HG03097 (cell line): ENCODE measurements around the gene CKAP2.
"Not testable (repeated sequence)": the region's sequence is repeated elsewhere in the genome, so short reads cannot be mapped to it uniquely, and the experiment has no call there.

Experiments
- ATAC-seq: cut with Tn5 transposase; IDR thresholded peaks from one replicate; pipeline ENCODE4 v1.9.1; 2021; ENCODE audit not compliant: unreplicated experiment, low FRiP score

Gene CKAP2, protein sequence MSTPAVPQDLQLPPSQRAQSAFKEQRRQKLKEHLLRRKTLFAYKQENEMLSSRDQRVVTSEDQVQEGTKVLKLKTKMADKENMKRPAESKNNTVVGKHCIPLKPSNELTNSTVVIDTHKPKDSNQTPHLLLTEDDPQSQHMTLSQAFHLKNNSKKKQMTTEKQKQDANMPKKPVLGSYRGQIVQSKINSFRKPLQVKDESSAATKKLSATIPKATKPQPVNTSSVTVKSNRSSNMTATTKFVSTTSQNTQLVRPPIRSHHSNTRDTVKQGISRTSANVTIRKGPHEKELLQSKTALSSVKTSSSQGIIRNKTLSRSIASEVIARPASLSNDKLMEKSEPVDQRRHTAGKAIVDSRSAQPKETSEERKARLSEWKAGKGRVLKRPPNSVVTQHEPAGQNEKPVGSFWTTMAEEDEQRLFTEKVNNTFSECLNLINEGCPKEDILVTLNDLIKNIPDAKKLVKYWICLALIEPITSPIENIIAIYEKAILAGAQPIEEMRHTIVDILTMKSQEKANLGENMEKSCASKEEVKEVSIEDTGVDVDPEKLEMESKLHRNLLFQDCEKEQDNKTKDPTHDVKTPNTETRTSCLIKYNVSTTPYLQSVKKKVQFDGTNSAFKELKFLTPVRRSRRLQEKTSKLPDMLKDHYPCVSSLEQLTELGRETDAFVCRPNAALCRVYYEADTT

DNA sequence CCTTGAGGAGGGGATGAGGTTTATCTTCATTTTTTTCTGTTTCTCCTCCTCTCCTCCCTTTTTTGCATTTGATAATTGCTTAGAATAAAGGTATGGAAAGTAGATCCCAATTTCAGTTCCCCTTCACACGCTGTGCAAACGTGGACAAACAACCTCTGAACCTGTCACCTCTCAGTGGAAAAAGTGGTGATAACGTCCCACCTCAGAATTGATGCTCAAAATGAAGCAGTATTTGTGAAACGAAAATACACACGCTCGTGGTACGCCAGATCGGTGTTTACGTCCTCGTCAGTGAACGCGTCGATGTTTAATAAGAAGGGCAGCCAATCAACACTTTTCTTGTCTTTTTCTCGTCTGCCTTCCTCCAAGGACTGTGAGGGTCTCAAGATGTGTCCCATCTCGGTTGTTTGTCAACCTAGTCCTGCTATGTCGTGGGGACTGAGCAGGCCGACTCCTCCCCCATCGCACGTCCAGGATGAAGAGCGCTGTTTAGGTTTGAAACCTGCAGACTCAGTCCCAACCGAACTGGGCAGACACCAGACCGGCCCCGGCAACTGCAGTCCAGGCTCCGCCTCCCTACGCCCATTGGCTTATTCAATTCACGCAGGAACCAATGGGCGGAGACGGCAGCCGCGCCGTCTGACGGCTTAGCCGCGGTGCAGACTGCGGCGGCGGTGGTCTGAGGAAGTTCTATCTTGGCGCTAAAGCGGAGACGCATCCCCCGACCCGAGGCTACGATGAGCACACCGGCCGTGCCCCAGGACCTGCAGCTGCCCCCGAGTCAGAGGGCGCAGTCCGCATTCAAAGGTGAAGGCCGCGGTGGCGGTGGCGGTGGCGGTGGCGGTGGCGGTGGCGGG is at the start of gene CKAP2:
Gene CKAP2 (plus strand): TSS at position 659 of the 857 bp plus-strand sequence. CDS start 79 bp downstream, at position 738.
- ATAC-seq, result peak; percentile 72

DNA sequence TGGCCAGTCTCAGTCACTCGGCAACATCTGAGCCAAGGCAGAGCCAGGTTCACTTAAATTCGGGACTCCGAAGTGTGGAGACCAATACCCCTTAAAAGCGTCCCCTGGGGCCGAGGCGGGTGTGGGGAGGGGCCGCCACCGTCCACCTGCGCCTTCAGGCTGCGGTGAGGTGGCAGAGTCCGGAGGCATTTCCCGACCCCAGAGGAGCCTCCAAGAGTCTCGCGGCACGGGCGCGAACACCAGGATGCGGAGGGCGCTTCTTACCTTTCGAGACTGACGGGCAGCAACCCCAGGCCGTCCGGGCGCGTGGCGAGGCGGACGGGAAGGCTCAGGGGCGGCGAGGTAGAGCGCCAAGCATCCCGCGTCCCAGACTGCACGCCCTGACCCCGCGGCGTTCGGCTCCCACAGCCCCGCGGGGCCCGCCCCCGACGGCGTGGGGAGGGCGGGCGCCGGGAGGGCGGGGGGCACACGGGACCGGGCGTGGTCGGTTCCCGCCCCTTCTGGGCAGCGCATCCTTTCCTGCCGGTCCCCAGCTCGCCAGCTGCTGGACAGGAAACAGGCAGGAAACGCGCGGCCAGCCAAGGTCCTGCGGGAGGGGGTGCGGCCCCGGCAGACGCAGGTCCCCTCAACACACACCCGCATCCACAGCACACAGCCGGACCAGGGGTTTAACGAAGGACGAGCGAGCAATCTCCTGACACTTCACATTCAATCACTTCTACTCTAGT is 49.3 kb upstream of the CKAP2 start, which contains the start of gene THSD1:
Gene THSD1 (minus strand): TSS at position 406 of the 728 bp plus-strand sequence. CDS start 3,572 bp downstream, outside the sequence.
- ATAC-seq, result no peak

DNA sequence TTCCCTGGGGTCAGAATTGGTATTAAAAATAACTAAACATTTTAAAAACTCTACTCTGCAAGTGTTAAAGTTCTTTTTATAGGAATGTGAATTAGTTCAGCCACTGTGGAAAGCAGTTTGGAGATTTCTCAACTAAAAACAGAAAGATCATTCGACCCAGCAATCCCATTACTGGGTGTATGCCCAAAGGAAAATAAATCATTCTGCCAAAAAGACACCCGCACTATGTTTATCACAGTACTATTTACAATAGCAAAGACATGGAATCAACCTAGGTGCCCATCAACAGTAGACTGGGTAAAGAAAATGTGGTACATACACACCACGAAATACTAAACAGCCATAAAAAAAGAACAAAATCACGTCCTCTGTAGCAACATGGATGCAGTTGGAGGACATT is 48.6 kb upstream of the CKAP2 start:
- ATAC-seq, result no peak

DNA sequence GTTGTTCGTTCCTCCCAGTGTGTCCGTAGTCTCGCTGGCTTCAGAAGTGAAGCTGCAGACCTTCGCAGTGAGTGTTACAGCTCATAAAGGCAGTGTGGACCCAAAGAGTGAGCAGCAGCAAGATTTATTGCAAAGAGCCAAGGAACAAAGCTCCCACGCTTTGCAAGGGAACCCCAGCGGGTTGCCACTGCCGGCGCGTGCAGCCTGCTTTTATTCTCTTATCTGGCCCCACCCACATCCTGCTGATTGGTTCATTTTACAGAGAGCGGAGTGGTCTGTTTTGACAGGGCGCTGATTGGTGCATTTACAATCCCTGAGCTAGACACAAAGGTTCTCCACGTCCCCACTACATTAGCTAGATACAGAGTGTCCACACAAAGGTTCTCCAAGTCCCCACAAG is 47.8 kb upstream of the CKAP2 start:
- ATAC-seq, result not testable (repeated sequence)

DNA sequence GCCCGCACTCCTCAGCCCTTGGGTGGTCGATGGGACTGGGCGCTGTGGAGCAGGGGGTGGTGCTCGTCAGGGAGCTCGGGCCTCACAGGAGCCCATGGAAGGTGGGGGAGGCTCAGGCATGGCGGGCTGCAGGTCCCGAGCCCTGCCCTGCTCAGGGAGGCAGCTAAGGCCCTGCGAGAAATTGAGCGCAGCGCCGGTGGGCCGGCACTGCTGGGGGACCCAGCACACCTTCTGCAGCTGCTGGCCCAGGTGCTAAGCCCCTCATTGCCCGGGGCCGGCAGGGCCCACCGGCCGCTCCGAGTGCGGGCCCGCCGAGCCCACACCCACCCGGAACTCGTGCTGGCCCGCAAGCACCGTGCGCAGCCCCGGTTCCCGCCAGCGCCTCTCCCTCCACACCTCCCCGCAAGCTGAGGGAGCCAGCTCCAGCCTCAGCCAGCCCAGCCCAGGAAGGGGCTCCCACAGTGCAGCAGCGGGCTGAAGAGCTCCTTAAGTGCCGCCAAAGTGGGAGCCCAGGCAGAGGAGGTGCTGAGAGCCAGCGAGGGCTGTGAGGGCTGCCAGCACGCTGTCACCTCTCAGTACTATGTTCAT is 47.1 kb upstream of the CKAP2 start:
- ATAC-seq, result not testable (repeated sequence)

DNA sequence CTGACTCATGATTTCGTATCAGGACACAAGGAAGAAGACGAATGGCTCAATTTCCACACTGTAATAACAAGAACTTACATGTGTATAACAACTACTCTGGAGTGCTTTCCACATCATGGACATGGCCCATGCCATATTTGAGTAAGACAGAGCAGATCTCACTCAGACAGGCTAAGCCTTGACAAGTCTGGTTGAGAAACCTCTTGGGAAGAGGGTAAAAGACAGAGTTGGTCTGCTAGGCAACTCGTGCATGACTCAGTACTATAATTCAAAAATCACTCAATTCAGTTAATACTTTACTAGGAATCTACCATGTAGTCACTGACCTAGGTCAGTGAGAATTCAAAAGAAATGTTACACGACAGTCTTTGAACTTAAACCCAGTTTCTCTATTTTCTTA is 43.6 kb upstream of the CKAP2 start:
- ATAC-seq, result peak; percentile 97

DNA sequence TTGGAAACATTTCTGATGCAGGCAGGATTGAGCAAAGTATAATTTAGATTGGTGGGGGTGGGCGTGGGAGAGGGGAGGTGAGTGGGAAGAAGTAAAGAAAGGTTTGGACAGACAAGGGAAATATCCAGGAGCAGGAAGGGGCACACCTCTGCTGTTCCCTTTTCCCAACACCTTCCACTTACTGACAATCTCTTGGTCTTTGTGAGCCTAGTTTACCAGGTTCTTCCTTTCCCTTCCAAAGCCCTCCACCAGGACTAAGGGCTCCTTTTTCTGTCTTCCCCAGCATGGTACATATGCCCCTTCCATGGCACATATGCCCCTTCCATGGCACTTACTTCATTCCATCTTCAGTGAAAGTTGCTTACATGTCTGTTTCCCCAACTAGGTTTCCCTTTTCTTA is 43.1 kb upstream of the CKAP2 start:
- no peak for ATAC-seq

DNA sequence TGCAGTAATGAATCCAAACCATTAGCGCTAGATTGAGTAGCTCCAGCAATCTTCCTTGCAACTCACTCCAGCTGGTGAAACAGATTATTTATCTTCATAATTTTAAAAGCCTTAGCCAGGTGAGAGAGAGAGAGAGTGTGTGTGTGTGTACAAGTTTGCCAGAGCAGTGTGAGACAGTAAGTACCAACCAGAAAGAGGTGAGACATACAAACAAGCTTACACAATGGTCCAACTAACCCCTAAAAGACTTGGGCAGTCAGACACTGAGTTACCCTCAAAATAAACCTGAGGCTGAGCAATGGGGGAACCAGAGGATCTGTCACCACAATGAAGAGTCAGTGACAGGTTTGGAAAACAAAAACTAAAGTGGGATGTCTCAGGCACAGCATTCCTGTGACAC is 41.2 kb upstream of the CKAP2 start:
- ATAC-seq, result no peak

DNA sequence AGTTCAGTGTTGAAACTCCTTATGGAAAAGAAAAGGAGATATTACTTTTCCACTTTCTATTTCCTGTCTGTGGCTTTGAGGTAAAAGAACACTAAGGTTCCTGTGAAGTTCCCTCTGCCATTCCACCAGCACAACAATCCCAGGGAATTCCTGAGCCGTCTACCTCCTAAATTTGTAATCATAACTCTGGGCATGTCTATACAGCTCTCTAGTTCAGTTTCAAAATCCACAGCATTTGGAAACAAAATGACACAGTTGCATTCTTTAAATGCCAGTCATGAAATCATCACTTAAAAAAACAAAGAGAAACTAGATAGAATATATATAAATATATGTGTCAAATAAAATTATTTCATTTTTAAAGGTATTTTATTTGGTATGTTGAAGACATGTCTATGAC is 40.3 kb upstream of the CKAP2 start:
- ATAC-seq, result no peak

DNA sequence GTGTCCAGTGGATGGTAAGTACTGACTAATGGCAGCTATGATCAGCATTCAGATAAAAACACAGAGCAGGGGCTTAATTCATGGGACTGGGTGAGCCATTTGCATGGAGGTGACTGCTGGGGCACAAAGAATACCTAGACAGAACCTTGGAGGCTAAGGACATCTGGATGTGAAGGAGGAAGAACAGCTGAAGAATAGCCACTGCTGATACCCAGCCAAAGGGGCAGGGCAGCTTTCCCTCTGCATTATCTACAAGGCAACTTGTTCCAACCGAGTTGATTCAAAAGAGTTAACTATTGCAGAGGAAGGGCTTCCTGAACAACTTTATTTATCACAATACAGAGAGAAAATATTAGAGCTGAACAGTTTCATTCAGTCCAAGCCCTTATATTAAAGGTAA is 36.2 kb upstream of the CKAP2 start:
- ATAC-seq, result no peak

DNA sequence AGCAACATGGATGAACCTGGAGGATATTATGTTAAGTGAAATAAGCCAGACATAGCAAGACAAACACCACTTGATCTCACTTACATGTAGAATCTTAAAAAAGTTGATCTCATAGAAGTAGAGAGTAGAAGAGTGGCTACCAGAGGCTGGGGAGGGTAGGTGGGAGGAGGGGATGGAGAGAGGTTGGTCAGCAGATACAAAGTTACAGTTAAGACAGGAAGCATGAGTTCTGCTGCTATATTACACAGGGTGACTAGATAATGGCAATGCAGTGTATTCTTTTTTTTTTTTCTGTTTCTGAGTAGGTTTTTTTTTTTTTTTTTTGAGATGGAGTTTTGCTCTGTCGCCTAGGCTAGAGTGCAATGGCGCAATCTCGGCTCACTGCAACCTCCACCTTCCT is 34.1 kb upstream of the CKAP2 start:
- ATAC-seq, result no peak

DNA sequence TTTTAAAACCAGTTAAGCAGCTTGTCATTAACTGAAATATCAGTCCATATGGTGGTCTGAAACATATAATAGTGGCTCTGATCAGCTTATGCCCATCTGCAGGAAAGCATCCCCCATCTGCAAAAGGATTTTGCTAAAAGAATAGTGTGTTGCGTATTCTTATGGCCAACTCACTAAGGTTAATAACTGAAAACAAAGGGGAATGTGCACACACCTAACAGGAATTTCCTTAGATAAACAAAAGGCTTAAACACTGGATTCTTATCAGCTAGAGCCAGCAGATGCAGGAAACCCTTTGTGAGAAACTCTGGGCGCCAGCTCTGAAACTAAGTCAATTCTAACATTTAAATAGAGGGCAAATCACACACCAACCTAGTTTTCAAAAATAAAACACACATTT is 27.0 kb upstream of the CKAP2 start:
- no peak for ATAC-seq

DNA sequence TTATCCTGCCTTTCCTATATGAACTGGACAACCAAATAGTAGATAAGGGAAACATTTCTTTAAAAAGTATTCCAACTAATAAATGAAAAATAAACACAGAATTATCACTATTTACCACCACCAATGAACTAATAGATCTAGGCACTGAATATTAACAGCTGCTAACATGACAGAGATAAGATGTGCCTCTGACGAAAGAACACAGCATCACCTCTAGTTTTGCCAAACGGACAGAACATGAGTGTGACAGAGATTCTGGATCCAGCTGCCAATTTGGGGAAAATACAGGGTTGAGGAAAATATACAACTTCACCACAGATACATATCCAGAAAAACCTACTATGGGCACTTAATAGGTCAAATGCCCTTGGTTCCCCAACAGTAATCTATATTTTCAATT is 22.8 kb upstream of the CKAP2 start:
- no peak for ATAC-seq

DNA sequence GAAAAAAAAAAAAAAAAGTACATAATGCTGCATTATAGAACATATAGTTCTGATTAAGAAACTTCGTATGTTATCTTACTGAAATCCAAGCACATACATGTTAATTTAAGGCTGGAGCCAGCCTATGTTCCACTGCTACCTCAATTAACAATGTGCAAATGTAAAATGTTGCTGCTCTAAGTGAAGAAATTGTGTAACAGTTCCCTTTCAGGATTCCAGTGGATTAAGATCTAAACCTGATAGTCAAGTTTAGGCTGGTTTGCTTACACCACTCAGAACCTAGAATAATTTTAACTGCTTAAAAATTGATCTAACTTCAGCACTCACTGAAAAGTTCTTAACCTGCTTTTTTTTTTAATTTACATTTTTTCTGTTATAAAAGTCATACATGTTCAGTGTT is 9.0 kb upstream of the CKAP2 start:
- ATAC-seq, result no peak

DNA sequence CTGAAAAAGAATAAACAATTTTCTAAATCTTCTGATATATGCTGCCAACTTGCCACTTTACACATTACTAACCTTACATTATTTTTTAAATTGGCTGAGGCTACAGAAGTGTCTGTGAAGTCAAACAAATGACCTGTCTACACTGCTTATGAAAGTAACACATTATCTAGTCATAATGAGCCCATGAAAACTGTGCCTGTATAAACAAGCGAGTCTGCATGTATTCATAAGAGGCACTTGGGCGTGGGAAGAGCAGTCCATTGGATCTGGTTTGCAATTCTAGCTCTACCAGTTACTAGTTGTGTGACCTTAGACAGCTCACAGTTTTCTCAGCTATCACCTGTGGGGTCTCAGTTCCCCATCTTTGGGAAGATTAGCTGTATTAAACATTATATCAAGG is 7.9 kb upstream of the CKAP2 start:
- no peak for ATAC-seq

DNA sequence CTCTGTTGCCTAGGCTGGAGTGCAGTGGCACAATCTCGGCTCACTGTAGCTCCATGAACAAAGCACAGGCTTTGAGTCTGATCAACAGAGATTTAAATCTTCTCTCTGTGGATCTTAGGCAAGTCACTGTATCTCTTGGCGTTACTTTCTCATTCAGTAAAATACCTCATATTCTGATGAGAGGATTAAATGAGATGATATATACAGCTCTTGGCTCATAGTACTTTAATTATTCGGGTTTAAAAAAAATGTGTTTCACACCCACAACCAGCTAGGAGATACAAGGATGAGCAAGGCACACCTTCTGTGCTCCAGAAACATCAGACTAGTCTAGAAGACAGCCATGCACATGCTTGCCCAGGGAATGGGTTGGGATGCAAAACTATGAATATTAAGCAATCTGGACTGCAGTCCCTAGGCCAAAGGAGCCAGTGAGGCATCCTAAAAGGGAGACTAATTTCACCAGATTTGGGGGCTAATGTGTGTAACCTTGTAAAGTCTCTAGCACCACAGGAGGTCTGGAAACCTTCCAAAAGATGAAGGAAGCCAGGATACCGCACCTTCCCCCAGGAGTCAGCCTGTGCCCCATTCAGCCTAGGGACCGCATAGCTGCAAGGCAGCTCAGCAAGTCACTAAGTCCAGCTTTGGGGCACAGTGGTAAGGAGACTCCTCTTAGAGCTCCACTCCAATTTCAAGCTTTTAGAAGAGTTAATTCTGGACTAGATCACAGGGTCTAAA is 7.3 kb upstream of the CKAP2 start:
- ATAC-seq, result no peak

DNA sequence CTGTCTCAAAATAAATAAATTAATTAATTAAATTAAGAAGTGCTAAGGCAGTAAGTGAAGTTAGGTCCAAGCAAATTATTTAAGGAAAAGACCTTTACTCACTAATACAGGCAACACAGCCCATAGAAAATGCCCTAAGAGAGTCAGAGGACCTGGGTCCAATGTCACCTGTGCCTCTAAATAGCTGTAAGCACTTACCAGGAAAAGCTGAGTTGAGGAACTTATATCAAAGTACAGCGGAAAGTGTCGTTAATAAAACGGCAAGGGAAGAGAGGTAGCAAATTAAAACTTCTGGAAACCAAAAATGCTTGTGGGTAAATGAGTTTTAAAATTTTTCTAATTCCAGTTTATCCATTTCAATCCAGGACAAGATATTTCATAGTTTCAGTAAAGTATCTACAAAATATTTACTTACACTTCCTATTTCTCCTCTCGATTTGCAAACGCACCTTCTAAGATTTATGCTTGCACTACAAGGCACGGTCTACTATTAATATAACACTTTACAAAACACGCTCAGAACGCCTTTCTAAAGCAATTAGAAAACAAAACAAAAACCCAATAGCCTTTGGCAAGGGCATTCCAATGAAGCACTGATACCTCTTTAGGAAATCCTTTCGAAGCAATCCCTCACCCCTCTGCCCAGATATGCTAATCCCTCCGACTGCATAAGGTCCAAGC is 5.8 kb upstream of the CKAP2 start:
- ATAC-seq, result no peak

DNA sequence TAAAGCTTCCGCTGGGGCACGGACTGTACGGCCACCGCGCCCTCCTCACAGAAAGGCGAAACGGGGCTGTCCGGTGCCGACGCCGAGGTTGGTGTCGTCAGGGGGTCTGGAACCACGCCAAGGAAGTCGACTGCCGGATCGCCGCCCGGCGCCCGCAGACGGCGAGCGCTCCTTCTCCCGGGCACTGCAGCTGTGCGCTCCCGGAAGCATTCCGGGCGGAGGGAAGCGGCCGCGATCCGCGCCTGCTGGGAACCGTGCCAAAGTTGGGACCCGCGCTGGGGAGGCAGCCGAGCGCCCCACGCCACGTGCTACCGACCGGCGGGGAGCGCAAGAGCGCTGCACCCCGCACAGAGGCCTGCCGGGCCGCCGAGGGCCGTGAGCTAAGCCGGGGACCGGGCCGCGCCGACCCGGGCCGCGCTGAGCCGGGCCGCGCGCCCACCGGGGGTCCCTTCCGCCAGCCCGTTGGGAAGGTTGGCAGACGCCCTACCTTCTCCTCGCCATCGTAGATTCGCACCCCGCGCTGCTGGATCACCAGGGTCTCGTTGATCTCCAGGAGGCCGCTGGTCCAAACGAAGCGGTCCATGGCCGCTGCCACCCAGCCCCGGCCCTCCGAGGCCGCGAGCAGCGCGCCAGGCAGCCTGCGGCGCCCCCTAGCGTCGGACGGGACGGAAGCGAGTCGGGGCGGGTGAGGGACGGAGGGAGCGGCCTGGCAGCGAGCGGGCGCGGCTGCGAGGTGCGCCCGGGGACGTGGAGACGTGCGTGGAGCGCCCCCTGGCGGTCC is 5.1 kb upstream of the CKAP2 start, which contains the start of gene VPS36:
Gene VPS36 (minus strand): TSS at position 623 of the 781 bp plus-strand sequence. CDS start 40 bp downstream, at position 583.
- peak; percentile 66 for ATAC-seq
